CD4-positive, alpha-beta T cell (primary cell): ENCODE measurements around the gene FHDC1. TPM values are rescaled to one million over a fixed set of nuclear protein-coding genes. Genes with fewer than 3 reads are reported as not detected.

Experiments used
- ATAC-seq: fragments of 200-7000 bp; cut with Tn5 transposase; one replicate; pipeline ENCODE4 v1.10.0; 2022; ENCODE audit warnings: mild to moderate bottlenecking; ENCODE audit not compliant: poor library complexity
- CTCF ChIA-PET: fragments of 350-600 bp; sonication (Branson Sonifier 250); formaldehyde crosslinking; loops from one replicate; lab custom pipeline; 2021; ENCODE audit warnings: antibody characterized with exemption, inconsistent platforms; lab: Charles Lee
- POLR2A ChIA-PET: fragments of 350-600 bp; sonication (Branson Sonifier 250); formaldehyde crosslinking; loops from one replicate; lab custom pipeline; 2021; ENCODE audit warnings: antibody characterized with exemption, inconsistent platforms; lab: Charles Lee
- DNase-seq, 14 experiments: peaks; one replicate each; pipeline ENCODE4 v3.0.0-alpha.2; 2013 to 2020; ENCODE audit warnings: mixed read lengths in 2 of 14
- H3K27ac ChIP-seq, 2 donors: one replicate each; pipeline versions ENCODE4 v1.5.1 to v1.7.0; 2013; ENCODE audit warnings: low read length in 2 of 2, low read depth in 1 of 2, mild to moderate bottlenecking in 1 of 2
- H3K27me3 ChIP-seq, 2 experiments: 1 replicate in 1 of 2; 2 replicates in 1 of 2; pipeline versions ENCODE4 v1.6.1 to v1.7.0; 2013; ENCODE audit warnings: low read length in 2 of 2, control low read depth in 1 of 2, mild to moderate bottlenecking in 1 of 2, moderate library complexity in 1 of 2; ENCODE audit not compliant: insufficient read depth in 2 of 2, control insufficient read depth in 1 of 2
- H3K36me3 ChIP-seq: one replicate; pipeline ENCODE4 v1.6.1; 2013; ENCODE audit warnings: low read length, control low read depth; ENCODE audit not compliant: insufficient read depth
- H3K4me1 ChIP-seq: one replicate; pipeline ENCODE4 v1.6.1; 2013; ENCODE audit warnings: low read length, control low read depth; ENCODE audit not compliant: insufficient read depth
- H3K4me3 ChIP-seq: one replicate; pipeline ENCODE4 v1.5.1; 2013; ENCODE audit warnings: mild to moderate bottlenecking, low read length, moderate library complexity
- H3K9me3 ChIP-seq, 2 experiments: 1 replicate in 1 of 2; 2 replicates in 1 of 2; pipeline versions ENCODE4 v1.6.1 to v1.7.0; 2013; ENCODE audit warnings: low read length in 2 of 2, mild to moderate bottlenecking in 2 of 2, control low read depth in 1 of 2, moderate library complexity in 1 of 2; ENCODE audit not compliant: control insufficient read depth in 1 of 2, insufficient read depth in 1 of 2
- H3K27ac Mint-ChIP-seq: one replicate; pipeline ENCODE4 v1.8.0; 2020; ENCODE audit warnings: mixed read lengths
- H3K27me3 Mint-ChIP-seq: one replicate; pipeline ENCODE4 v1.8.0; 2021; ENCODE audit warnings: mixed read lengths
- H3K36me3 Mint-ChIP-seq: one replicate; pipeline ENCODE4 v1.8.0; 2021; ENCODE audit warnings: low read depth, mixed read lengths
- H3K4me1 Mint-ChIP-seq: one replicate; pipeline ENCODE4 v1.8.0; 2021; ENCODE audit warnings: low read depth, mixed read lengths
- H3K4me3 Mint-ChIP-seq: one replicate; pipeline ENCODE4 v1.8.0; 2020; ENCODE audit warnings: mild to moderate bottlenecking, mixed read lengths
- H3K9me3 Mint-ChIP-seq: one replicate; pipeline ENCODE4 v1.8.0; 2020; ENCODE audit warnings: mixed read lengths
- CTCF ChIP-seq: fragments of 200-600 bp; IDR thresholded peaks from one replicate; pipeline ENCODE4 v1.8.0; 2022; ENCODE audit warnings: antibody characterized with exemption, mild to moderate bottlenecking
- intact Hi-C, 2 experiments: fragments of 100-400 bp; cut with DNase I in 1 of 2; cut with micrococcal nuclease in 1 of 2; formaldehyde crosslinking; loops; one replicate each; pipeline versions ENCODE4 v1.15.1 to v1.9.0; 2023 to 2025; cut with DNase I, micrococcal nuclease
- total RNA-seq, 174 experiments: library from RNA in 2 of 174; stranded (reverse) in 2 of 174; gene quantifications; one replicate each; pipeline ENCODE4 v1.2.3 and lab custom pipeline; 2021 to 2026

FHDC1 gene
- total RNA-seq, 2 experiments from 2014 or later: 0.03 TPM; not detected in 1

- ATAC-seq (no peak), DNase-seq (no peak)
- peaks cover 27% of the 10 kb centered on the region for H3K36me3 Mint-ChIP-seq
- ChIA-PET POLR2A (no interaction called here), CTCF (interaction anchor here (1.2 kb wide), 1 partner anchor 31 kb away, joined by 3 read pairs; no protein-coding TSS in a partner anchor)
- TF ChIP-seq CTCF: no peak
- no peak overlapping the region for H3K27ac ChIP-seq
- no peaks in the 10 kb centered on the region for H3K27me3 ChIP-seq
- no peaks in the 10 kb centered on the region for H3K4me1 Mint-ChIP-seq
- peaks cover 5 to 10% of the 10 kb centered on the region in 2 experiments for H3K9me3 ChIP-seq
- intact Hi-C loops: no loop called here
- H3K27ac Mint-ChIP-seq: no peak overlapping the region
- H3K4me1 ChIP-seq: no peaks in the 10 kb centered on the region
- H3K9me3 Mint-ChIP-seq: peaks cover 5% of the 10 kb centered on the region
- H3K36me3 ChIP-seq: no peaks in the 10 kb centered on the region
- no peak overlapping the region for H3K4me3 ChIP-seq
- peaks cover 3% of the 10 kb centered on the region for H3K27me3 Mint-ChIP-seq
- no peak overlapping the region for H3K4me3 Mint-ChIP-seq
Observed at GRCh38 chr4:152917543-152918395, 18.4 kb upstream of the FHDC1 start.

- H3K4me3 ChIP-seq: no peak overlapping the region
- CTCF ChIA-PET: no interaction called here
- Mint-ChIP-seq H3K27ac (no peak overlapping the region), H3K36me3 (peaks cover 27% of the 10 kb centered on the region), H3K4me3 (no peak overlapping the region), H3K27me3 (peaks cover 3% of the 10 kb centered on the region), H3K4me1 (no peaks in the 10 kb centered on the region), H3K9me3 (peaks cover 5% of the 10 kb centered on the region)
- H3K27me3 ChIP-seq: no peaks in the 10 kb centered on the region
- H3K36me3 ChIP-seq: no peaks in the 10 kb centered on the region
- peaks cover 5 to 10% of the 10 kb centered on the region in 2 experiments for H3K9me3 ChIP-seq
- POLR2A ChIA-PET: no interaction called here
- DNase-seq (no peak), ATAC-seq (no peak)
- H3K4me1 ChIP-seq: no peaks in the 10 kb centered on the region
- H3K27ac ChIP-seq: no peak overlapping the region
- TF ChIP-seq CTCF: no peak
- intact Hi-C loops: no loop called here
Observed at GRCh38 chr4:152919826-152920225, 16.3 kb upstream of the FHDC1 start.

GRCh38 chr4:152920768-152921167 is 15.4 kb upstream of the FHDC1 start:
- Histone ChIP-seq H3K9me3 (peaks cover 5 to 10% of the 10 kb centered on the region in 2 experiments), H3K27me3 (no peaks in the 10 kb centered on the region), H3K36me3 (no peaks in the 10 kb centered on the region), H3K4me3 (no peak overlapping the region), H3K27ac (no peak overlapping the region), H3K4me1 (no peaks in the 10 kb centered on the region)
- DNase-seq (no peak), ATAC-seq (no peak)
- no peaks in the 10 kb centered on the region for H3K4me1 Mint-ChIP-seq
- intact Hi-C loops: no loop called here
- H3K4me3 Mint-ChIP-seq: no peak overlapping the region
- peaks cover 27% of the 10 kb centered on the region for H3K36me3 Mint-ChIP-seq
- H3K27ac Mint-ChIP-seq: no peak overlapping the region
- ChIA-PET POLR2A (no interaction called here), CTCF (no interaction called here)
- peaks cover 5% of the 10 kb centered on the region for H3K9me3 Mint-ChIP-seq
- H3K27me3 Mint-ChIP-seq: peaks cover 3% of the 10 kb centered on the region
- no peak for TF ChIP-seq CTCF
